ENCODE data around the gene TAPBP. TPM values are rescaled to one million over a fixed set of nuclear protein-coding genes. Genes with fewer than 3 reads are reported as not detected.

The TAPBP gene
- total and polyA plus RNA-seq, 3 donors from 2014 or later = 34.6 to 128 (median 76.5) TPM

- WGBS, 2 donors = 82% methylated on average over 3 of the region's 3 CpGs
- Histone ChIP-seq H3K4me1 (peaks cover 46% of the 10 kb centered on the region), H3K4me3 (no peak overlapping the region), H3K27me3 (no peaks in the 10 kb centered on the region), H3K36me3 (ENCODE audit: low read depth, missing control alignments) (no peaks in the 10 kb centered on the region), H3K27ac (peak overlapping the region; percentile 39 to 43), H3K9me3 (no peaks in the 10 kb centered on the region)
- no peak for DNase-seq
- intact Hi-C loops (cut with DNase I; ENCODE audit: low total_unique reads) = loop anchor here (10.0 kb wide), 2 partner anchors 95 to 115 kb away; partner anchors contain the start of genes CUTA, HSD17B8, PHF1 and RING1
- TF ChIP-seq CTCF (IDR thresholded peaks at IDR 0.05) (no peak), POLR2A (IDR thresholded peaks at IDR 0.05) (no peak)
Observed at GRCh38 chr6:33319939-33320314, 6.0 kb upstream of the TAPBP start.

- no peaks in the 10 kb centered on the region for H3K27me3 ChIP-seq
- peaks cover 46% of the 10 kb centered on the region for H3K4me1 ChIP-seq
- 41 to 53% methylated on average over 8 of the region's 8 CpGs for WGBS, 2 donors
- peak overlapping the region; percentile 50 to 52 for H3K4me3 ChIP-seq
- intact Hi-C loops (cut with DNase I; ENCODE audit: low total_unique reads) = loop anchor here (10.0 kb wide), 2 partner anchors 96 to 114 kb away; partner anchors contain the start of genes CUTA, HSD17B8, PHF1 and RING1
- TF ChIP-seq POLR2A (IDR thresholded peaks at IDR 0.05) (no peak), CTCF (IDR thresholded peaks at IDR 0.05) (no peak)
- H3K27ac ChIP-seq = peak overlapping the region; percentile 82 to 89
- no peaks in the 10 kb centered on the region for H3K9me3 ChIP-seq
- no peaks in the 10 kb centered on the region for H3K36me3 ChIP-seq (ENCODE audit: low read depth, missing control alignments)
- no peak for DNase-seq
Observed at GRCh38 chr6:33318426-33319073, 4.7 kb upstream of the TAPBP start.

GRCh38 chr6:33317669-33318425 is 4.0 kb upstream of the TAPBP start, which contains the start of gene ZBTB22:
ZBTB22 (minus strand) TSS chr6:33317744; CDS start chr6:33316916, 828 bp downstream.
- intact Hi-C loops (cut with DNase I; ENCODE audit: low total_unique reads) = loop anchor here (10.0 kb wide), 2 partner anchors 97 to 113 kb away; partner anchors contain the start of genes CUTA, HSD17B8, PHF1 and RING1
- peak within 1 kb of the TSS; percentile 82 to 89 for H3K27ac ChIP-seq
- H3K27me3 ChIP-seq = no peaks in the 10 kb centered on the region
- H3K4me1 ChIP-seq = peaks cover 45% of the 10 kb centered on the region
- H3K36me3 ChIP-seq (ENCODE audit: low read depth, missing control alignments) = no peaks in the 10 kb centered on the region
- TF ChIP-seq POLR2A (IDR thresholded peaks at IDR 0.05) = no peak
- TF ChIP-seq CTCF (IDR thresholded peaks at IDR 0.05) = peak in 2 of 3 experiments; percentile 19 to 35
- 1% methylated on average over 30 of the region's 44 CpGs for WGBS, 2 donors
- H3K4me3 ChIP-seq = peak within 1 kb of the TSS; percentile 50 to 52
- peak; percentile 100 for DNase-seq
- no peaks in the 10 kb centered on the region for H3K9me3 ChIP-seq

- intact Hi-C loops (cut with DNase I; ENCODE audit: low total_unique reads) = loop anchor here (10.0 kb wide), 2 partner anchors 97 to 113 kb away; partner anchors contain the start of genes CUTA, HSD17B8, PHF1 and RING1
- no peaks in the 10 kb centered on the region for H3K36me3 ChIP-seq (ENCODE audit: low read depth, missing control alignments)
- H3K4me1 ChIP-seq = peaks cover 47% of the 10 kb centered on the region
Observed at GRCh38 chr6:33317419-33317668, 3.5 kb upstream of the TAPBP start.

More at GRCh38 chr6:33317419-33317668, 3.5 kb upstream of the TAPBP start:
- DNase-seq = peak; percentile 71
- H3K9me3 ChIP-seq = no peaks in the 10 kb centered on the region
- peak overlapping the region; percentile 50 to 52 for H3K4me3 ChIP-seq
- H3K27ac ChIP-seq = peak overlapping the region; percentile 82 to 89
- TF ChIP-seq CTCF (IDR thresholded peaks at IDR 0.05) (no peak), POLR2A (IDR thresholded peaks at IDR 0.05) (no peak)
- WGBS, 2 donors = 0 to 2% methylated on average over 11 to 22 of the region's 27 CpGs
- H3K27me3 ChIP-seq = no peaks in the 10 kb centered on the region

Data from testis (tissue), 3 donors.